SK-N-SH (cell line): ENCODE data around the gene STAG3. TPM values are rescaled to one million over a fixed set of nuclear protein-coding genes. Genes with fewer than 3 reads are reported as not detected.

Source experiments
- CHD2 ChIP-seq: fragments of 150-350 bp; IDR thresholded peaks from 2 replicates; pipeline ENCODE4 v1.6.1; 2018; ENCODE audit warnings: low read length; ENCODE audit not compliant: partially characterized antibody
- ELF1 ChIP-seq: IDR thresholded peaks from 2 replicates; pipeline ENCODE4 v1.4.0; 2012
- EP300 ChIP-seq, 2 experiments: IDR thresholded peaks; 2 replicates each; pipeline versions ENCODE4 v1.4.0 to v1.6.1; 2012; ENCODE audit warnings: borderline replicate concordance in 1 of 2, low read depth in 1 of 2, low read length in 1 of 2
- EZH2phosphoT487 ChIP-seq: fragments of 200-600 bp; sonication (generic); IDR thresholded peaks from 2 replicates; pipeline ENCODE4 v1.6.1; 2017; ENCODE audit warnings: low read depth, mixed run types, mild to moderate bottlenecking, antibody characterized with exemption, moderate library complexity, borderline replicate concordance
- FOXJ3 ChIP-seq: sonication (generic); formaldehyde crosslinking; IDR thresholded peaks from 2 replicates; pipeline ENCODE4 v1.5.1; 2020; ENCODE audit warnings: mild to moderate bottlenecking, missing genetic modification reagents
- GABPA ChIP-seq: IDR thresholded peaks from 2 replicates; pipeline ENCODE4 v1.4.0; 2012; ENCODE audit warnings: low read depth, mild to moderate bottlenecking
- GATA2 ChIP-seq: sonication (generic); formaldehyde crosslinking; IDR thresholded peaks from 2 replicates; pipeline ENCODE4 v1.5.0; 2020; ENCODE audit warnings: mild to moderate bottlenecking, missing genetic modification reagents
- MEF2A ChIP-seq: IDR thresholded peaks from 2 replicates; pipeline ENCODE4 v1.4.0; 2012; ENCODE audit warnings: low read depth, borderline replicate concordance
- MXI1 ChIP-seq: IDR thresholded peaks from 2 replicates; pipeline ENCODE4 v1.6.1; 2012; ENCODE audit warnings: mild to moderate bottlenecking, low read depth, low read length, improper control_type of control experiment
- PBX3 ChIP-seq: IDR thresholded peaks from 2 replicates; pipeline ENCODE4; 2012
- POLR2AphosphoS5 ChIP-seq: IDR thresholded peaks from 2 replicates; pipeline ENCODE4 v1.6.1; 2012; ENCODE audit warnings: low read depth, low read length
- REST ChIP-seq: IDR thresholded peaks from 2 replicates; pipeline ENCODE4 v1.6.1; 2012; ENCODE audit warnings: mild to moderate bottlenecking, low read depth, low read length, moderate library complexity
- TCF12 ChIP-seq: IDR thresholded peaks from 2 replicates; pipeline ENCODE4 v1.4.0; 2012
- TEAD4 ChIP-seq: IDR thresholded peaks from 2 replicates; pipeline ENCODE4 v1.4.0; 2012; ENCODE audit warnings: mild to moderate bottlenecking, borderline replicate concordance; ENCODE audit not compliant: insufficient read depth
- USF2 ChIP-seq: fragments of 150-350 bp; IDR thresholded peaks from 2 replicates; pipeline ENCODE4 v1.6.1; 2017; ENCODE audit warnings: antibody characterized with exemption, low read length, low read depth, borderline replicate concordance
- YY1 ChIP-seq: IDR thresholded peaks from 2 replicates; pipeline ENCODE4 v1.4.0; 2012; ENCODE audit warnings: low read depth, mild to moderate bottlenecking
- ZBTB33 ChIP-seq: IDR thresholded peaks from 2 replicates; pipeline ENCODE4 v1.4.0; 2012; ENCODE audit warnings: low read depth, borderline replicate concordance
- polyA plus RNA-seq, 3 experiments: library from polyadenylated mRNA; depleted of rRNA; stranded (reverse); fragments of >200 nt; gene quantifications; 2 replicates each; pipeline ENCODE4 v1.2.3, GENCODE V29; 2012

Gene STAG3
- polyA plus RNA-seq, 1 of the 3 experiments (the other 2 are of a cell fraction) = 0.10 TPM

- TF ChIP-seq PBX3 (peak; percentile 74), EZH2phosphoT487 (no peak), ZBTB33 (no peak), CHD2 (no peak), POLR2AphosphoS5 (peak; percentile 41; the same call in 1 of the 2 replicates), USF2 (no peak), TEAD4 (peak; percentile 69; the same call in 1 of the 2 replicates), FOXJ3 (no peak), TCF12 (peak; percentile 79), REST (peak; percentile 22; the same call in 1 of the 2 replicates), MXI1 (no peak), YY1 (no peak), MEF2A (no peak), GABPA (no peak), GATA2 (CRISPR knock-in tag) (no peak), ELF1 (no peak), EP300 (IDR thresholded peaks at IDR 0.05; ENCODE audit: borderline replicate concordance in 1 of 2, low read depth in 1 of 2, low read length in 1 of 2) (peak in 1 of 2 experiments; percentile 57; a peak in 1 of 4 replicates)
These were observed 69.5 kb downstream of the STAG3 start (continued) for GRCh38 chr7:100247152-100247757.
